ENCODE data around the gene DEPDC4. TPM values are rescaled to one million over a fixed set of nuclear protein-coding genes. Genes with fewer than 3 reads are reported as not detected.

Gene DEPDC4
- total RNA-seq, 1 donor from 2014 or later: 2.1 TPM

- DNase-seq (ENCODE audit: low read depth) (no peak), FAIRE-seq (no peak)
- Histone ChIP-seq H3K27me3 (ENCODE audit: control insufficient read depth, insufficient read depth, low read length) (no peaks in the 10 kb centered on the region), H3K4me3 (ENCODE audit: low read depth, low read length) (no peak overlapping the region), H3K36me3 (ENCODE audit: control insufficient read depth, insufficient read depth, low read length) (peaks cover 6% of the 10 kb centered on the region)
- TF ChIP-seq CTCF (IDR thresholded peaks at IDR 0.05; ENCODE audit: insufficient read depth, low read length, severe bottlenecking): no peak
Measured at GRCh38 chr12:100216337-100216736, 50.5 kb downstream of the DEPDC4 start.

- no peak for FAIRE-seq
- peak; percentile 15 for DNase-seq (ENCODE audit: low read depth)
- no peaks in the 10 kb centered on the region for H3K27me3 ChIP-seq (ENCODE audit: control insufficient read depth, insufficient read depth, low read length)
Measured at GRCh38 chr12:100215209-100215608, 51.7 kb downstream of the DEPDC4 start.

GRCh38 chr12:100214518-100214917 lies 52.4 kb downstream of the DEPDC4 start:
- Histone ChIP-seq H3K4me3 (ENCODE audit: low read depth, low read length) (no peak overlapping the region), H3K27me3 (ENCODE audit: control insufficient read depth, insufficient read depth, low read length) (no peaks in the 10 kb centered on the region), H3K36me3 (ENCODE audit: control insufficient read depth, insufficient read depth, low read length) (peaks cover 7% of the 10 kb centered on the region)
- no peak for TF ChIP-seq CTCF (IDR thresholded peaks at IDR 0.05; ENCODE audit: insufficient read depth, low read length, severe bottlenecking)
- no peak for FAIRE-seq
- DNase-seq (ENCODE audit: low read depth): no peak

More at GRCh38 chr12:100215209-100215608, 51.7 kb downstream of the DEPDC4 start:
- TF ChIP-seq CTCF (IDR thresholded peaks at IDR 0.05; ENCODE audit: insufficient read depth, low read length, severe bottlenecking): no peak
- Histone ChIP-seq H3K4me3 (ENCODE audit: low read depth, low read length) (no peak overlapping the region), H3K36me3 (ENCODE audit: control insufficient read depth, insufficient read depth, low read length) (peaks cover 7% of the 10 kb centered on the region)

GRCh38 chr12:100213016-100213891 lies 53.6 kb downstream of the DEPDC4 start:
- Histone ChIP-seq H3K36me3 (ENCODE audit: control insufficient read depth, insufficient read depth, low read length) (peaks cover 9% of the 10 kb centered on the region), H3K27me3 (ENCODE audit: control insufficient read depth, insufficient read depth, low read length) (no peaks in the 10 kb centered on the region), H3K4me3 (ENCODE audit: low read depth, low read length) (no peak overlapping the region)
- no peak for TF ChIP-seq CTCF (IDR thresholded peaks at IDR 0.05; ENCODE audit: insufficient read depth, low read length, severe bottlenecking)
- no peak for FAIRE-seq
- DNase-seq (ENCODE audit: low read depth): no peak

GRCh38 chr12:100211698-100212097 lies 55.2 kb downstream of the DEPDC4 start:
- FAIRE-seq (no peak), DNase-seq (ENCODE audit: low read depth) (no peak)
- Histone ChIP-seq H3K27me3 (ENCODE audit: control insufficient read depth, insufficient read depth, low read length) (no peaks in the 10 kb centered on the region), H3K36me3 (ENCODE audit: control insufficient read depth, insufficient read depth, low read length) (peaks cover 10% of the 10 kb centered on the region), H3K4me3 (ENCODE audit: low read depth, low read length) (no peak overlapping the region)
- no peak for TF ChIP-seq CTCF (IDR thresholded peaks at IDR 0.05; ENCODE audit: insufficient read depth, low read length, severe bottlenecking)

Data from bronchial epithelial cell (primary cell).